Peyer's patch (tissue), 4 donors: ENCODE measurements around the gene TLR5.

Experiments used
- POLR2A ChIP-seq, 2 donors: fragments of 450-650 bp; IDR thresholded peaks; one replicate each; pipeline ENCODE4 v1.5.1; 2017; ENCODE audit warnings: antibody characterized with exemption in 2 of 2, mild to moderate bottlenecking in 2 of 2, moderate library complexity in 2 of 2
- TF ChIP-seq, protein P1 (sequence below), 6 experiments: fragments of 450-650 bp in 4 of 6; fragments of 200-600 bp in 2 of 6; sonication (generic) in 1 of 6; IDR thresholded peaks; one replicate each; pipeline ENCODE4 v1.5.1; 2017 to 2019; ENCODE audit warnings: antibody characterized with exemption in 6 of 6, mild to moderate bottlenecking in 3 of 6, moderate library complexity in 1 of 6

DNA sequence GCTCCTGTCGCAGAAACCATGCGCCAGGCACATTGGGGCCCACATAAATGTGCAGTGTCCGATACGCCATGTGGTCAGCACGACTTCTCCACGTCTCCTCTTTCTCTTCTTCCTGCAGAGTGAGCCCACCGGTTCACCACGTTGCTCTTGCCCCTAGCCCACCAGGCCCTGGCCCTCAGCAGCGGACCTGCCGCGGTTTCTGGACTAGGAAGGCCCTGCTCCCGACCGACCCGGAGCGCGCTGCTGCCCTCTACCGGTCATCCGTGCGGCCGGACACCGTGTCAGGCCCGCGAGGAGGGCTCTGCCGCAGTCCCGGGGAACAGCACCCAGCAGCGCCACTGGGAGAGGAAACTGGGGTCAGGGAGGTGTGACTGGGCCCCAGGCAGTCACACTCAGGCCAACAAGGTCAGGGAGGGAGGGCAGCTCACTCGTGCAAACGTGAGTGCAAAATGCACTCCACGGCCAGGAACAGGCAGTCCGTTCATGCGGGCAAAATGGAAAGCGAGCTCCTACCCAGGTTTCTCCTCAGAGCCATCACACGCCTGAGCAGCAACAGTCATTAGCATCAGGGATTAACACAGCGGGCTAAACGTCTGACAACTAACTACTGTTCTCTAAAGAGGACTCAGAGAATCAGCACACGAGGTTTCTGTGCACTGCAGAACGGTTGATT, 13.7 kb downstream of the TLR5 start:
- TF ChIP-seq, protein P1, sequence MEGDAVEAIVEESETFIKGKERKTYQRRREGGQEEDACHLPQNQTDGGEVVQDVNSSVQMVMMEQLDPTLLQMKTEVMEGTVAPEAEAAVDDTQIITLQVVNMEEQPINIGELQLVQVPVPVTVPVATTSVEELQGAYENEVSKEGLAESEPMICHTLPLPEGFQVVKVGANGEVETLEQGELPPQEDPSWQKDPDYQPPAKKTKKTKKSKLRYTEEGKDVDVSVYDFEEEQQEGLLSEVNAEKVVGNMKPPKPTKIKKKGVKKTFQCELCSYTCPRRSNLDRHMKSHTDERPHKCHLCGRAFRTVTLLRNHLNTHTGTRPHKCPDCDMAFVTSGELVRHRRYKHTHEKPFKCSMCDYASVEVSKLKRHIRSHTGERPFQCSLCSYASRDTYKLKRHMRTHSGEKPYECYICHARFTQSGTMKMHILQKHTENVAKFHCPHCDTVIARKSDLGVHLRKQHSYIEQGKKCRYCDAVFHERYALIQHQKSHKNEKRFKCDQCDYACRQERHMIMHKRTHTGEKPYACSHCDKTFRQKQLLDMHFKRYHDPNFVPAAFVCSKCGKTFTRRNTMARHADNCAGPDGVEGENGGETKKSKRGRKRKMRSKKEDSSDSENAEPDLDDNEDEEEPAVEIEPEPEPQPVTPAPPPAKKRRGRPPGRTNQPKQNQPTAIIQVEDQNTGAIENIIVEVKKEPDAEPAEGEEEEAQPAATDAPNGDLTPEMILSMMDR (IDR thresholded peaks at IDR 0.05), result peak in 5 of 6 experiments; percentile 57 to 87 (median 69)
- TF ChIP-seq POLR2A (IDR thresholded peaks at IDR 0.05), result no peak
